NCI-H82 (cell line): ENCODE results near the gene TMEM144.

ENCODE experiments used
- DNase-seq: peaks from one replicate; lab custom pipeline; 2025; lab: John Stamatoyannopoulos, UW

Gene TMEM144

GRCh38 chr4:158209825-158210807 lies at the start of gene TMEM144:
TMEM144 (plus strand) TSS chr4:158210486; CDS start chr4:158212668, 2,182 bp downstream.
- DNase-seq, result peak; percentile 47

DNA sequence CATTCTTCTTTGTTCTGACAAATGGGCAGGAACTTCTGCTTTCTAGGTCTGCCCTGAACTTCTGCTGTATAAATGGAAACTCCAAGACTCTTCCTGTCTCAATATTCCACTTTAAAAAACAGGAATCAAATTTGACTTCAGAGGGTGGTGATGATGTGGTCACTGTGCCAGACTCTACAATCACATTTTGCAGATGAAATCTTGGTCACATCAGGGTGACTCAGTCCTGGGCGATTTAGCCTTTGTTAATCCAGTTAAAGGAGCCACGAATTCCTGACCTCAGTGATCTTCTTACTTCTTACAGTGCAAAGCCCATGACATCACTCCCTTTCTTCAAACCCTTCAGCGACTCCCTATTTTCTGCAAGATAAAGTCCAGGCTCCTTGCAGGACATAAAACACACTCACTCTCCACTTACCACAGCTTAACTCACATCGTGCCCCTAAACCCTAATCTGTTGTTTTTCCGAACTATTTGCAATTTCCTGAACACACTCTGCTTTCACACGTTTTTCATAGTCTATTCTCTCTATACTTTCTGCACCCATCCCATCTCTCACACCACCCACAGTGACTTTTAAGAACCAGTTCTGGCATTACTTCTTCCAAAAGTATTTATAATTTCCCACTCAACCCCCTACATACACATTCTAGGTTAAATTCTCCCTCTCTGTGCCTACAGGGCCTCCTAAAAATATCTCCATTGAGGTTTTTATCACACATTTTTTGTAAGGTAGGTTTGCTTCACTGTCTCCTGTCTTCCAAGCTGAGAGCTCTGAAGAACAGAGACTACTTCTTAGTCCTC lies 48.5 kb upstream of the TMEM144 start:
- DNase-seq, result peak; percentile 58

GRCh38 chr4:158162631-158163030 lies 47.7 kb upstream of the TMEM144 start:
- no peak for DNase-seq

GRCh38 chr4:158163941-158164767 lies 46.1 kb upstream of the TMEM144 start:
- no peak for DNase-seq

- no peak for DNase-seq
Measured at GRCh38 chr4:158164768-158165213, 45.5 kb upstream of the TMEM144 start.

- DNase-seq, result no peak
Measured at GRCh38 chr4:158166701-158167100, 43.6 kb upstream of the TMEM144 start.

DNA sequence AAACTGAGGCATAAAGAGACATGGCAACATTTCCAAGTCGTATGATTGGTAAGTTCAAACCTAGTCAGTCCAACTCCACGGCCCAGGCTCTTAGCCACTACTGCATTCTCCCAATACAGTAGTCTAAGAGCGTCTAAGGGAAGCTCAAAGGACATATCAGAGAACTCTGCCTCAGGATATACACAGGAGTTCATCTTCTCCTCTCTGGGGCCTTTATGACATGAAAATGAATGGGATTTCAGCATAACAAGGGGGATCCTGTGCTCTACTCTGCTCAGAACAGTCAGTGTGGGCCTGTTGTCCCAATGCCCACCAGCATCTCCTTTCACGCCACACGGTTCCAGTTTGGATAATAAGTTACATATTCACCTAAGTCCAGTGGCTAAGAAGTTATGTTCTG lies 41.7 kb upstream of the TMEM144 start:
- DNase-seq, result no peak

DNA sequence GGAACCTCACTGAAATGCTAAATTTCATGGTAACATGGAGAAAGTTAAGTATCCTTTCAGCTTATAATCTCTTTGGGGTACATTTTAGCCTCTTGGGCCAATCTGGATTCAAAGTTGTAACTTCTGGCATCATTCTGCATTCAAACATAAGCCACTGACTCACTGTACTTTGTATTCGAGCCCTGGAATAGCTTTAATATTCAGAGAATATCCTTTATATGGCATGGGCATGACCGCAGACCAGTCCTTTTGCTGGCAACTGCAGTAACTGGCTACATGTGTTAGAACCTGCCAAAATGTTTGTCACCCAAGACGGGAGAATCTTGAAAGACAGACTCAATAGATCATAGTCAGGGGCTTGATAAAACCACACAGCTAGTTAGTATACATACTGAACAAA lies 40.8 kb upstream of the TMEM144 start:
- no peak for DNase-seq

- peak; percentile 79 for DNase-seq
Measured at GRCh38 chr4:158169931-158170690, 40.2 kb upstream of the TMEM144 start.

GRCh38 chr4:158170691-158171561 lies 39.4 kb upstream of the TMEM144 start:
- DNase-seq, result no peak

GRCh38 chr4:158172261-158173258 lies 37.7 kb upstream of the TMEM144 start, which contains the start of gene GASK1B:
GASK1B (minus strand) TSS chr4:158173025; CDS start chr4:158171375, 1,650 bp downstream.
- DNase-seq, result peak; percentile 22

DNA sequence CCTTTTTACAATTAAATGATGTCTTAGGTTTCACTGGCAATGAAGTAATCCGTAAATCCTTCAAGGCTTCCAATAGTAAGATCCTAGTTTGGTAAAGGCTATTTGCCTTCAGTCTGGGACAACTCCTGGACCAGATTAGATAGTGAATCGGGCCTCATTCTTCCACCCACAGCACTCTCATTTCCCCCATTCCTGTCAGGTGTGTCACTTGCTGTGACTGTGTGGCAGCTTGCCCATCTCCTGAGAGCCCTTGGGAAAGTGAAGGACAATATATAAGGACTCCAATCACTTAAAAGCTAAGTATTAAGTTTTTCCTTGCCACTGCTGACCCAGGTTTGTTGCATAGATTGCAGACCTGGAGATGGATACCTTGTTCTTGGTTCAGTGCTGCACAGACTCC lies 34.2 kb upstream of the TMEM144 start:
- no peak for DNase-seq

DNA sequence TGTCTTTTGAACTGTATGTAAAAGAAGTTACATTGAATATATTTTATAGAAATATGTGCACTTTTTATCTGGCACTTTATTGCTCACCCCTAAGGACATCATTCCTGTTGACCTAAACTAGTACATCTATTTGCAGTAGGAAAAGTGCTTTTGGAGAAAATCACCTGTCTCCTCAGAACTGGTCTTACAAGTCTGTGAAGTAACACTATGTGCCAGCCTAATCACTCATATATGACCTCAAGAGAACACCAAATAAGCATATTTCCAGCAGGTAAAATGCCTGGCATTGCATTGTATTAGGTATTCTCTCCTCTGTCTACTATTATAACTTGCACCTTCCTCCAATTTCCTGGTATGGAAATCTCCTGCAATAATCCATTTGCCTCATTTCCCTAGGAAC lies 33.5 kb upstream of the TMEM144 start:
- no peak for DNase-seq

- no peak for DNase-seq
Measured at GRCh38 chr4:158179465-158179864, 30.8 kb upstream of the TMEM144 start.

GRCh38 chr4:158181906-158182305 lies 28.4 kb upstream of the TMEM144 start:
- no peak for DNase-seq

DNA sequence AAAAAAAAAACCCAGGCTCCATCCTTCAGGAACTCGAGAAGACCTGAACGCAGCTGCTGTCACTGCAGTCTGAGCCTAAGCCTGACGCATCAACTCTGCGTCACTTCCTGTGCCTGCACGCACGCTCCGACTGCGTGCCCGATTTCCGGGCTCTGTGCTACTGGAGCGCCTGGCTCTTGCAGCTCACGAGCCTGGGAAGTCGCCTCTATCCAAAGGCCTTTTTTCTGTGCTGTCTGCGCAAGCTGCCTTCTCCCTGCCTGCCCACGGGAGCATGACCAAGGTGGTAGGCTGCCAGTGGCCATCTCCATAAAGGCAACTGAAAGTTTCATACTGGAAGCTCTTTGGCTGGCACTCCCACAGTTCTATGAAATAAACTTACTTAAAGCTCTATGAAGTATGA lies 27.6 kb upstream of the TMEM144 start:
- DNase-seq, result peak; percentile 27

DNA sequence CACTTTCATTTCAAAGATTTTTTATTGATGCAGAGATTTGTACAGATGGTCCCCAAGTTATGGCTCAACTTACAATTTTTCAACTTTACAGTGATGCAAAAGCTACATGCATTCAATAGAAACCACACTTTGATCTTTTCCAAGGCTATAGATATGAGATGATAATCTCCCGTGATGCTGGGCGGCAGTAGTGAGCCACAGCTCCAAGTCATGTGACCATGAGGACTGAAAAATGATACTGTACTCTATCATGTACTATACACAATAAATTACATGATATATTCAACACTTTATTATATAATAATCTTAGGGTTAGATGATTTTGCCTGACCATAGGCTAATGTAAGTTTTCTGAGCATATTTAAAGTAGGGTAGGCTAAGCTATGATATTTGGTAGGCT lies 23.5 kb upstream of the TMEM144 start:
- DNase-seq, result no peak

GRCh38 chr4:158189422-158189821 lies 20.9 kb upstream of the TMEM144 start:
- DNase-seq, result no peak

DNA sequence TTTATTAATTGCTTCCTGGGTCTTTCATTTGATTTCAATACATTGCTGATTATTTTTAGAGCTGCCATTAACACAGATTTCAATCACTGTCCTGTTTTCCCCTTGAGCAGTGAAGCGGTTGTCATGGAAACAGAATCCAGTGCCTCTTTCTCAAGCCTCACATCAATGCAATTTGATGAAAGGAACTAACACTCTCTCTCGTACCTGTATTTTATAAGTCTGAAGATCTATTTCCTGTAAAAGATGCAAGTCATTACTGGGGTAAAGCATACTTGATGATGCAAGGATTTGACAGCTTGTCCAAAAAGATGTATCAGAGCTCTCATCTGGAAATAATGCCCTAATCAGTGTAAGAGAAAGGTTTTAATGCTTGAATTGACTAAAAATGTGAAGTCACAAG lies 19.6 kb upstream of the TMEM144 start:
- no peak for DNase-seq
